ENCODE measurements around the gene ORC2.

- TF ChIP-seq GATA2 (IDR thresholded peaks at IDR 0.05; ENCODE audit: low read depth, low read length), result no peak
- TF ChIP-seq GATA3 (IDR thresholded peaks at IDR 0.05; ENCODE audit: low read depth, low read length), result no peak
These were observed 94.4 kb downstream of the ORC2 start for GRCh38 chr2:200869014-200869413.
